Progenitor cell of endocrine pancreas (in vitro differentiated cells): Measurements from ENCODE around the gene AHRR. TPM values are rescaled to one million over a fixed set of nuclear protein-coding genes. Genes with fewer than 3 reads are reported as not detected.
A peak's percentile ranks its signal among the peaks of the same experiment; 100 is the strongest.
"Not testable (repeated sequence)": the region's sequence is repeated elsewhere in the genome, so short reads cannot be mapped to it uniquely, and the experiment has no call there.

Experiments used
- DNase-seq: peaks from one replicate; pipeline ENCODE4 v3.0.0; 2021; ENCODE audit warnings: low spot score; ENCODE audit not compliant: unreplicated experiment
- H3K27ac Mint-ChIP-seq: 2 replicates; pipeline ENCODE4 v1.8.0; 2021; ENCODE audit warnings: mild to moderate bottlenecking, moderate library complexity, mixed read lengths
- H3K27me3 Mint-ChIP-seq: 2 replicates; pipeline ENCODE4 v1.8.0; 2021; ENCODE audit warnings: mixed read lengths
- H3K36me3 Mint-ChIP-seq: 2 replicates; pipeline ENCODE4 v1.8.0; 2022; ENCODE audit warnings: mixed read lengths; ENCODE audit not compliant: insufficient read depth
- H3K4me1 Mint-ChIP-seq: 2 replicates; pipeline ENCODE4 v1.8.0; 2021; ENCODE audit warnings: low read depth, mixed read lengths
- H3K4me3 Mint-ChIP-seq: 2 replicates; pipeline ENCODE4 v1.8.0; 2021; ENCODE audit warnings: low read depth, mild to moderate bottlenecking, moderate library complexity, mixed read lengths
- H3K9me3 Mint-ChIP-seq: 2 replicates; pipeline ENCODE4 v1.8.0; 2021; ENCODE audit warnings: low read depth, mixed read lengths
- CTCF ChIP-seq: fragments of 200-600 bp; sonication (generic); IDR thresholded peaks from one replicate; pipeline ENCODE4 v1.5.0; 2021; ENCODE audit warnings: antibody characterized with exemption, mild to moderate bottlenecking; ENCODE audit not compliant: unreplicated experiment
- total RNA-seq: library from RNA; stranded (reverse); gene quantifications from 2 replicates; pipeline ENCODE4 v1.2.1, GENCODE V29; 2021

AHRR gene
- total RNA-seq, 1 donor from 2014 or later: 1.3 TPM

- H3K4me1 Mint-ChIP-seq: peaks cover 18% of the 10 kb centered on the region
- no peaks in the 10 kb centered on the region for H3K27me3 Mint-ChIP-seq
- DNase-seq: no peak
- H3K9me3 Mint-ChIP-seq: no peaks in the 10 kb centered on the region
- peaks cover 2% of the 10 kb centered on the region for H3K36me3 Mint-ChIP-seq
- TF ChIP-seq CTCF: no peak
- no peak overlapping the region for H3K27ac Mint-ChIP-seq
- no peak overlapping the region for H3K4me3 Mint-ChIP-seq
These were observed 14.2 kb upstream of the AHRR start for GRCh38 chr5:307306-307705.

DNA sequence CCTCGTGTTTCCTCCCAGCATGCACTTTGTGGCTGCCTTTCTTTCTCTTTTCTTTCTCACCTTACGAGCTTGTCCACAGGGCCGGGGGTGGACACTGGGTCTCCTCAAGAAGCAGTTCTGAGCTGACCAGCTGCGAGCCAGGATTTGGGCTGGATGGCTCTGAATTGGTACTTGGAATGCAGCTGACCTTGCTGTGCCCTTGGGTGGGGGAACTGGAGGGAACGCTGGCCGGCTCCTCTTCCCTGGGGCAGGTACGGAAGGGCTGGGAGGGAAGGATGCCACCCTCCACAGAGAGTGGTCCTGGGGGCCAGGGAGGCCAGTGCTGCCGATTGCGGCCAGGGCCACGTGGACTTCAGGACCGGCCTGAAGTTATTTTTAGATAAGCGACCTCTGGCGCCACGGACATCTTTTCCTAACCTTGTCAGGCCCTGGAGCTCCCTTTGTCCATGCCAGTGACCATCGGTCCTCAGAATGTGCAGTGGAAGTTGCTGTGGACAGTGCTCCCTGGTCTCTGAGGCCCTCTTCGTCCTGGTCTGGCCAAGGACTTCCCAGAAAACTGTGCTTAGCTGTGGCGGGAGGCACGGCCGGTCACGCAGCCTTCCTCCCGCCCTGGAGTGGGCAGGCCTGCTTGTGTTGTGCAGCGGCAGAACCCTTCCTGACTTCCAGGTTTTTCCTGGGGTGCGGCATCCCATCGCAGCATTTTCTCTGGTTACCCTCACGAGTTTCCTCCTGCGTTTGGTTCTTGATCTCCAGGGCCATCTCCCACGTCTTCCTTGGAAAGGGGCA lies 13.5 kb upstream of the AHRR start:
- Mint-ChIP-seq H3K27me3 (no peaks in the 10 kb centered on the region), H3K4me3 (no peak overlapping the region), H3K27ac (no peak overlapping the region), H3K36me3 (peaks cover 4% of the 10 kb centered on the region), H3K4me1 (peaks cover 11% of the 10 kb centered on the region), H3K9me3 (no peaks in the 10 kb centered on the region)
- DNase-seq: no peak
- no peak for TF ChIP-seq CTCF

DNA sequence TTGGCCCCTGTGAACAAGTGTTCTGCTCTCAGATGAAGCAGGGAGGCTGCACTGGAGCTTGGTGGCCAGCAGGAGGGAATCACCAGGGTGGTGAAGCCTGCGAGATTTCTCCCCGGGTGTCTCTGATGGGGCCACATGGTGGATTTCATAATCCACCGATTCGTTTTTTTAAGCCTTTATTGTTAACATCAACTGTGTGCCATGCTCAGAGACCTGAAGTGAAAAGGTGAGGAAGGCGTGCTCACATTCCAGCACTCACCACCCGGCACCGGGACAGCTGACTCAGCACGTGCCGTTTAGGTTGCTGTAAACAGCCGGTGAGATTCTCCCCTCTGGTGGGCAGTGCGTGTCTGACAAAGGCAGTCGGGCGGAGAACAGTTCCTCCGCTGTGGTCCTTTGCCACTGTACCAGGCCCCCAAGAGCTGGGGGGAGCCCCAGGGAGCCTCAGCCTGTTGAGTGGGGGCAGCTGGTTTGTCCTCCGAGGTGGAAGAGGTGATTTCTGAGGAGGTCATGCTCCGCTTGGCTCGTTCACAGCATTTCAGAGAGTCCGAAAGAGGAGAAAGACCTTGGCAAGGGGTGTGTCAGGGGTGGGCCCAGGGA lies 12.7 kb upstream of the AHRR start:
- Mint-ChIP-seq H3K4me3 (no peak overlapping the region), H3K4me1 (peaks cover 11% of the 10 kb centered on the region), H3K27ac (no peak overlapping the region), H3K36me3 (peaks cover 4% of the 10 kb centered on the region), H3K9me3 (no peaks in the 10 kb centered on the region), H3K27me3 (no peaks in the 10 kb centered on the region)
- no peak for DNase-seq
- peak; percentile 33 for TF ChIP-seq CTCF

GRCh38 chr5:309831-310230 lies 11.7 kb upstream of the AHRR start:
- H3K9me3 Mint-ChIP-seq, H3K27ac Mint-ChIP-seq, H3K27me3 Mint-ChIP-seq, H3K4me3 Mint-ChIP-seq, H3K36me3 Mint-ChIP-seq, DNase-seq: not testable (repeated sequence)
- H3K4me1 Mint-ChIP-seq: peaks cover 11% of the 10 kb centered on the region

DNA sequence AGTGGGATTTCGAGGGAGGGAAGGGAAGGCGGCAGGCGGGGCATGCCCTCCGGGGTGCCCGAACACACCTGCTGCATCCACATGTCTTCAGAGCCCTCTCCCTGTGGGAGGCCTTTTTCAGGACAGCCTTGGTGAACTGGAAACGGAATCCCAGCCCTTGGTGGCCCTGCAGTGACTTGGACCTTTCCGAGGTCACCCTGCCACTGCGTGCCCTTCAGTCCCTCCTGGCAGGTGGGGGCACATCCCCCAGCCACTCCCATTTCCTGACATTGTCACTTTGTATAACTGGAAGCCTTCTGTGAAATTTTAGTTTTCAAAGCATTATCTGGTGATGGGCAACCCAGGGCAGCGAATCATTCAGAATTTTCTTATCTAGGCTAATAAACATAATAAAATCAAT lies 11.0 kb upstream of the AHRR start:
- no peak for DNase-seq
- H3K27me3 Mint-ChIP-seq: no peaks in the 10 kb centered on the region
- no peaks in the 10 kb centered on the region for H3K9me3 Mint-ChIP-seq
- H3K27ac Mint-ChIP-seq: no peak overlapping the region
- H3K36me3 Mint-ChIP-seq: peaks cover 7% of the 10 kb centered on the region
- TF ChIP-seq CTCF: no peak
- H3K4me1 Mint-ChIP-seq: peaks cover 11% of the 10 kb centered on the region
- H3K4me3 Mint-ChIP-seq: no peak overlapping the region

GRCh38 chr5:310941-311434 lies 10.5 kb upstream of the AHRR start:
- TF ChIP-seq CTCF: no peak
- Mint-ChIP-seq H3K4me1 (peaks cover 11% of the 10 kb centered on the region), H3K4me3 (no peak overlapping the region), H3K9me3 (no peaks in the 10 kb centered on the region), H3K27ac (peak overlapping the region; percentile 27), H3K36me3 (peaks cover 7% of the 10 kb centered on the region), H3K27me3 (no peaks in the 10 kb centered on the region)
- no peak for DNase-seq
